GM12873 (cell line): Measurements from ENCODE around the gene RAPGEF1.

ENCODE experiments used
- TF ChIP-seq, protein P1 (sequence below): IDR thresholded peaks from 2 replicates; pipeline ENCODE4 v1.5.1; 2012; ENCODE audit warnings: low read depth, mild to moderate bottlenecking, moderate library complexity, low read length, control low read depth; ENCODE audit not compliant: insufficient read depth; ENCODE audit errors: missing control alignments

Gene RAPGEF1

DNA sequence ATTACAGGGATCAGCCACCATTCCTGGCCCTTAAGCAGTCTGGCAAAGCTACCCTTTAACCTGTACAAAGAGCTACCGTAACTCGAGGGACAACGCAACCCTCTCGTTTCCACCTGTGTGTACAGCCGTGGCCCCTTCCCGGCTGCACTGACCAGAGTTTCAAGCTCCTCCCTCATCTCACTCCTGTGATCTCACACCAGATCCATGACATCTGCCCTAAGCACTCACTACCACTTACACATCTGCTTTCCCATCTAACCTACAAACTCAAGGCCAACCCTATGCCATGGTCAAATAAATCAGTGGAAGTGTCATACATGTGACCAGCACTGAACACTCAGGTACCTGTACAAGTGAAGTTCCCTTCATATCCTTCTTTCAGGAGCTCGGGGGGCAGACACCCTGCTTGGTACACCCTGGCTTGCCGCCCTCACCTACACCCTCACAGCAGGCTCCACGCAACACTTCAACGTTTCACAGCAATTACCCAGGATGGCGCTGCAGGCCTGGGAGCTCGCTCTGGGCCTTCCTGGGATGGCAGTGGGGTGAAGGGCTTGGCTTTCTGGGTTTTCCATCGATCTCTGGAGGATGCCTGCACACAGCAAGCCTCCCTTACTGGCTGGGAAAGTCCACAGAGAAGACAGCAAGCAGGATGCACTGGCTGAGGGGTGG lies 132.8 kb downstream of the RAPGEF1 start:
- TF ChIP-seq, protein P1, sequence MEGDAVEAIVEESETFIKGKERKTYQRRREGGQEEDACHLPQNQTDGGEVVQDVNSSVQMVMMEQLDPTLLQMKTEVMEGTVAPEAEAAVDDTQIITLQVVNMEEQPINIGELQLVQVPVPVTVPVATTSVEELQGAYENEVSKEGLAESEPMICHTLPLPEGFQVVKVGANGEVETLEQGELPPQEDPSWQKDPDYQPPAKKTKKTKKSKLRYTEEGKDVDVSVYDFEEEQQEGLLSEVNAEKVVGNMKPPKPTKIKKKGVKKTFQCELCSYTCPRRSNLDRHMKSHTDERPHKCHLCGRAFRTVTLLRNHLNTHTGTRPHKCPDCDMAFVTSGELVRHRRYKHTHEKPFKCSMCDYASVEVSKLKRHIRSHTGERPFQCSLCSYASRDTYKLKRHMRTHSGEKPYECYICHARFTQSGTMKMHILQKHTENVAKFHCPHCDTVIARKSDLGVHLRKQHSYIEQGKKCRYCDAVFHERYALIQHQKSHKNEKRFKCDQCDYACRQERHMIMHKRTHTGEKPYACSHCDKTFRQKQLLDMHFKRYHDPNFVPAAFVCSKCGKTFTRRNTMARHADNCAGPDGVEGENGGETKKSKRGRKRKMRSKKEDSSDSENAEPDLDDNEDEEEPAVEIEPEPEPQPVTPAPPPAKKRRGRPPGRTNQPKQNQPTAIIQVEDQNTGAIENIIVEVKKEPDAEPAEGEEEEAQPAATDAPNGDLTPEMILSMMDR = no peak

DNA sequence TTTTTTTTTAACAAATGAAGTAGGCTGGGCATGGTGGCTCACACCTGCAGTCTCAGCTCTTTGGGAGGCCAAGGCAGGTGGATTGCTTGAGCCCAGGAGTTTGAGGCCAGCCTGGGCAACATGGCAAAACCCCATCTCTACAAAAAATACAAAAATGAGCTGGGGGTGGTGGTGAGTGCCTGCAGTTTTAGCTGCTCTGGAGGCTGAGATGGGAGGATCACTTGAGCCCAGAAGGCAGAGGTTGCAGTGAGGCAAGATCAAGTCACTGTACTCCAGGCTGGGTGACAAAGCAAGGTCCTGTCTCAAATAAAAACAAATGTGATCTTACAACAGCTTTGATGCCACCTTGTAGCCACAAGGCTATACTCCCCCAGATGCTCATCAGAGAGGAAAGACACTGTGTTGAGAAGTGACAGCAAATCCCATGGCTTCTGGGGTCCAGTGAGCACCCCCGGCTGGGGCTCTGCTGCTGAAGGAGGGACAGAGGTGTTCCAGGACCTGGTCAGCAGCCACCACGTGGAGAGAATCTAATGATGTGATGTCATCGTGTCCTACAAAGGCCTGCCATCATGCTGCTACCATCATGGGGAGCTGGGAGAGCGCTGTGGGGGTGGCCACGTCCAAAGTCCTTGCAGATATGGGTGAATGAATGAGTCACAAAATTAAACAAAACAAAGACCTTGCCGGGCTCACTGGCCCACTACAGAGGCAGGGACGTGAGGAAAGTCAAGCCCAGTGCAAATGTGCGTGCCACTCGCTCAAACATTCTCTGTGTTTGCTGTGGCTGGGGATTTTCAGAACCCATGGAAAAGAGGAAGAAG lies 133.9 kb downstream of the RAPGEF1 start:
- TF ChIP-seq, protein P1 = no peak

DNA sequence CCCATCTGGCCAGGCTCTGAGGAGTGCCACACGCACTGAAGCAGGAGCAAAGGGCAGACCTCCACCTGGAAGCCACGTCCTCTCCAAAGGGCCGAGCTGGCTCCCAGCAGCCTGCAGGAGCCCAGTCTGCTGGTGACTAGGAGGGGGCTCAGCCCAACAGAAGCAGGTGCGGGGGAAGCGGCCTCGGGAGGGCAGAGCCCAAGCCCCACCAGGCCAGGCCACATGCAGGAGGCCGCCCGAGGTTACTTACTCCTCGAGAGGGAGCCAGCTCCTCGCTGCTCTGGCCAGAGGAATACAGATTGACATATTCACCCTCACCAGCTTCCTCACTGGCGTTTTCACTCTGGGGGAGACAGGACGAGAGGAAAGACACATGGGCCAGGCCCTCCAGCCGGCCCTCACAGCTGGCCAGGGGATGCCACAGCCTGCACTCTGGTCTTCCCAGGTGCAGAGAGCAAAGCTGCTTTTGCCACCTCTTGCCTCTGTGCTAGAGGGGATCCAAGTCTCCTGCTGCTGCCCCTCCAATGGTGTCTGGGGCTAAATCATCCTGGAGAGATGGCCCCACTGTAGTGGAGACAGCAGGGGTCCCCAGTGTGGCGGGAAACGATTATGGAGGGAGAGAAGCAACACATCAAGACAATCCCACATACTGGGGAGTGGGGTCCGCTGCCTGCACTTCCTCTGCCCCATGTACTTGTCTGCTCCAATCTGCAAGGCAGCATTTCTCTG lies 136.0 kb downstream of the RAPGEF1 start:
- TF ChIP-seq, protein P1 = no peak

DNA sequence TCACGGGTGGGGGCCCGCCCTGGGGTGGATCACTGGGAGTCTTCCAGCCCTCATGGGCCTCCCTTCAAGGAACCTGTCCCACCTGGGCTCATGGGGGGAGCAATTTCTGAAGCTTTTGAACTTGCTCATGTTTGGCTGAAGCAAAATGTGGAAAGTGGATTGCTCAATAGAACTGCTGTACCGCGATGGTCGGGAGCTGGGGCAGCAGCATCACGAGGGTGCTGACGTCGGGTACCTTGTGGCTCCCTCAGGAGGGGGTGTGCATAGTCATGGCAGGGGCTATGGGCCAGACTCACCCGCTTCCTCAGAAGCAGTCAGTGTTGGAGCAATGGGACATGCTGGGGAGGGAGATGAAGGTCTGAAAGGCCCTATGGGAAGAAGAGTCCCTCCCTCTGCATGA lies 136.7 kb downstream of the RAPGEF1 start:
- TF ChIP-seq, protein P1 = no peak

DNA sequence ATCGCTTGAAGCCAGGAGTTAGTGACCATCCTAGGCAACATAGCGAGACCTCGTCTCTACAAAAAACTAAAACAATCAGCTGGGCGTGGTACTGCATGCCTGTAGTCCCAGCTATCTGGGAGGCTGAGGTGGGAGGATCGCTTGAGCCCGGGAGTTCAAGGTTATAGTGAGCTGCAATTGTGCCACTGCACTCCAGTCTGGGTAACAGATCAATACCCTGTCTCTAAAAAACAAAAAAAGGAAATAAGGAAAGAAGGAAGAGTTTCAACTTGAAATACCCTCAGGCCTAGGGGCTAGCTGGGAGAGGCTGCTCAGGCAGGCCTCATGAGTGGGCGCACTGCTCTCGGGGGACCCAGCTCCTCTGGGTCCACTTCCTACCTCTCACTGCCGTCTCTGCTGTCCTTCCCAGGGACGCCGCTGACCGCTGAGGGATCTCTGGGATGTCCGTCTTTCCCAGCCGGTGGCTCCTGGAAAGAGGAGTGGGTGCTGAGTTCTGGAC lies 138.1 kb downstream of the RAPGEF1 start:
- TF ChIP-seq, protein P1 = no peak

DNA sequence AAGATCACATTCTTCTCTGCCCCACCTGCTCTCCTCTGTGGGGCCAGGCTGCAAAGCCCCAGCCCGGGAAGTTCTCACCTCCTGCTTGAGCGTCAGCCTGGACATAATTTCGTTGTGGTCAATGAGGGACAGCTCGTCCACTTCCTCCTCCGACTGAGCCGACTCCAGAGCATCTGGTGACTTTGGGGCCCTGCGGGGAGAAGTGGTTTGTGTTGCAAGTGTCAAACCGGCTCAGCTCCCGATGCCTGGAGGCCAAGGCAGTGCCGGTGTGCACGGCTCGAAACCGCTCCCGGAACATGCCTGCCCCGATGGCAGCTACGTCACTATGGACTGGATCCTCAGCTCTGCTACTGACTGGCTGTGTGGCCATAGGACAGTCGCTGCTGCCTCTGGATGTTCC lies 141.8 kb downstream of the RAPGEF1 start:
- TF ChIP-seq, protein P1 = no peak

DNA sequence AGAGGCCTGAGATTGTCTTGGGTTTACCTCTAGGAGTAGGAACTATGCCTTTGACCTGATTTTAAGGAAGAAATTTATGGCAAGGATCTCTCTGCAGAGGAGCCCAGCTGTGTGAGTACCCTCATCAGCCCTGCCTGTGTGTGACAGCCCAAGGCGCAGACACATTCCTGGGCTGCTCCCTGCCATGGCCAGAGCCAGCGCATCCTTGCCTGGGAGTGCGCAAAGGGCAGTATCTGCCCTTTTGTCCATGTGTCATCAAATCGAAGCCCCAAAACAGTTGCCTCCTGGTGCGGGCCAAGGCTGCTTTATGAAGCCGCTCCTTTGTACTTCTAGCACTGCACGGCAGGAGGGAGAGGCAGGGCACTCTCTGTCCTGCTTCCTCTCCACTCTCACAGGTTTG lies 142.6 kb downstream of the RAPGEF1 start:
- TF ChIP-seq, protein P1 = no peak
